Breast epithelium (tissue), 3 donors: Measurements from ENCODE around the gene ANAPC10.
"Not testable (repeated sequence)": the region's sequence is repeated elsewhere in the genome, so short reads cannot be mapped to it uniquely, and the experiment has no call there.

ENCODE experiments used
- POLR2A ChIP-seq: fragments of 450-650 bp; IDR thresholded peaks from one replicate; pipeline ENCODE4 v1.6.1; 2016; ENCODE audit warnings: antibody characterized with exemption, mild to moderate bottlenecking, moderate library complexity
- POLR2AphosphoS5 ChIP-seq, 3 donors: sonication (generic); formaldehyde crosslinking; IDR thresholded peaks; one replicate each; pipeline ENCODE4 v1.6.1; 2017; ENCODE audit warnings: antibody characterized with exemption in 3 of 3

DNA sequence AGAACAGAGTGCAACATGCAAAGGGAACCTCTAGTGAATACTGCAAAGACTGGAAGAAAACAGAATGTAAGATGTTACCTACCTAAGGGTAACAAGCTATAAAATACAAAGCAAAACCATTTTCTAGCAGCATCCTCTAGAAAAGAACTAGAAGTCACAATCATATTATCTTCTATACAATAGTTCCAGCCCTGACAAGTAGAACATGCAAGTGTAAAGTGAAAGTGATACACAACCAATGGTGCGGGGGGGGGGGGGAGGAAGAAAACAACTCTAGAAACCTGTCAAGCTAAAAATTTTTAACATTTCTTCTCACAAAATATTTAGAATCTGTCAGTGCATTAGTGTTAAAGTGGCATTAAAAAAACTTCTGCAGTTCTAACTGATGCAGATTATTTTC is 38.2 kb upstream of the ANAPC10 start:
- not testable (repeated sequence) for TF ChIP-seq POLR2A; POLR2AphosphoS5 (IDR thresholded peaks at IDR 0.05)
